ENCODE results near the gene DNAJC4.

DNA sequence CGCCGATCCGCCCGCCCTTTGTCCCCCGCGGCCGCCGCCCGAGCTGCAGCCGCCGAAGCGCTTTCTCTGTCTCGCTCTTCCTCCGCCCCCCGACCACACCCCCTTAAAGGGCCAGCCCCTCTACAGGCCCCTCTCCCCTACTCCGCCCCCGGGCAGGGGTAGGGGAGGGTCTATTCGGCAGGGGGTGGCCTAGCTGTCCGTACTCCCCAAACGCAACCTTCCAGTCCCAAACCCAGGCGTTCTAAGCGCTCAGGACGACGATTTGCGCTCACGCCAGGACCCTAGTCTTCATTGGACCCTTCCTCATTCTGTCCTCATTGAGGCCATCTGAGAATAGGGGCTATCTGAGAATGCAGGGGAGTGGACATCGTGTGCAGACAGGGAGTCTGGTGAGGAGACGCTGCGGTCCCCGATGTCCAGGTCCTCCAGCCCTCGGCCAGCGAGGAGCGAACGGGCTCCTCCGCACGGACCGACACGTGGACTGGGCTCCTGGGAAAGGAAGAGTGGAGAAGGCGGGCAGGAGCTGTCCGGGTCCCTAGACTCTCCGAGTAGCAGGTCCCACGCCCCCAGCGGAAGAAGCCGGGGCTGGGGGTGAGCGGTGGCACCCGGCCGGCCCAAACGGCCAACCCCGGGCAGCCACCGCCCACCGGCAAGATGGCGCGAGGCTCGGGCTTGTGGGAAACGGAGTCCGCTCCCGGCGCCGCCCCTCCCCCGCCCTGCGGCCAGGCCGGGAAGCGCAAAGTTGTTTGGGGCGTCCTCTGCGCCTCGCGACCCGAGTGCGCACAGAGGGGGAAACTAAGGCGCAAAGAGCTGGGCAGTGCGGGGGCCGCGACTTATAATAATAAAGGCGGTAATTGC lies 16.8 kb downstream of the DNAJC4 start, which contains the start of gene PPP1R14B:
- TF ChIP-seq CTCF (conservative IDR thresholded peaks at IDR 0.05 in 1 of 2, IDR thresholded peaks at IDR 0.05 in 1 of 2; ENCODE audit: low read depth in 1 of 2, low read length in 2 of 2) = no peak
- TF ChIP-seq EZH2 (IDR thresholded peaks at IDR 0.05; ENCODE audit: low read length, missing control alignments) = no peak

Data from fibroblast of lung (primary cell).